GM12878 (cell line): Measurements from ENCODE around the gene PTCD1.

Experiments
- CEBPB ChIP-seq, 2 experiments: fragments of 150-350 bp in 1 of 2; IDR thresholded peaks; 2 replicates each; pipeline ENCODE4 v1.6.1; 2012 to 2014; ENCODE audit warnings: low read depth in 2 of 2, low read length in 2 of 2, borderline replicate concordance in 1 of 2, inconsistent platforms in 1 of 2
- CTCF ChIP-seq, 3 experiments: IDR thresholded peaks in 2 of 3; conservative IDR thresholded peaks in 1 of 3; 2 replicates each; pipeline ENCODE4 v1.5.1; 2011; ENCODE audit warnings: low read depth in 3 of 3, low read length in 3 of 3, mild to moderate bottlenecking in 3 of 3, control low read depth in 2 of 3, moderate library complexity in 2 of 3, inconsistent platforms in 1 of 3, mixed read lengths in 1 of 3; ENCODE audit not compliant: control insufficient read depth in 2 of 3, insufficient read depth in 1 of 3; ENCODE audit errors: extremely low read depth in 1 of 3
- KLF5 ChIP-seq: fragments of 450-650 bp; IDR thresholded peaks from 2 replicates; pipeline ENCODE4 v1.6.1; 2014; ENCODE audit warnings: mild to moderate bottlenecking; ENCODE audit not compliant: partially characterized antibody
- POLR2A ChIP-seq: IDR thresholded peaks from 2 replicates; pipeline ENCODE4 v1.6.1; 2011; ENCODE audit warnings: low read depth, mild to moderate bottlenecking, low read length
- RAD21 ChIP-seq: IDR thresholded peaks from 2 replicates; pipeline ENCODE4 v1.6.1; 2011; ENCODE audit warnings: mild to moderate bottlenecking, low read depth, low read length, moderate library complexity; ENCODE audit not compliant: insufficient read depth
- SIN3A ChIP-seq: IDR thresholded peaks from 2 replicates; pipeline ENCODE4 v1.6.1; 2012; ENCODE audit warnings: low read depth, low read length, improper control_type of control experiment
- SREBF1 ChIP-seq: IDR thresholded peaks from 2 replicates; pipeline ENCODE4 v1.6.1; 2012; ENCODE audit warnings: mild to moderate bottlenecking, low read length

- no peak for TF ChIP-seq KLF5
- no peak for TF ChIP-seq POLR2A
- no peak for TF ChIP-seq SREBF1
- TF ChIP-seq SIN3A = no peak
- TF ChIP-seq RAD21 = no peak
- TF ChIP-seq CEBPB (IDR thresholded peaks at IDR 0.05; ENCODE audit: borderline replicate concordance in 1 of 2, low read depth in 2 of 2, low read length in 2 of 2) = no peak
- TF ChIP-seq CTCF (IDR thresholded peaks at IDR 0.05 in 2 of 3, conservative IDR thresholded peaks at IDR 0.05 in 1 of 3; ENCODE audit: control insufficient read depth in 2 of 3, extremely low read depth in 1 of 3, insufficient read depth in 1 of 3, low read depth in 3 of 3, low read length in 3 of 3) = no peak
Measured at GRCh38 chr7:99468336-99468918, 29.8 kb upstream of the PTCD1 start.
